ENCODE data around the gene NGRN. TPM values are rescaled to one million over a fixed set of nuclear protein-coding genes. Genes with fewer than 3 reads are reported as not detected.
A peak's percentile ranks its signal among the peaks of the same experiment; 100 is the strongest.

NGRN gene
- total and polyA plus RNA-seq, 2 experiments from 2014 or later: 88.9 to 131 TPM

- H3K4me3 ChIP-seq: no peak overlapping the region
- H3K9me3 Mint-ChIP-seq: no peaks in the 10 kb centered on the region
- H3K36me3 ChIP-seq (ENCODE audit: insufficient read depth): peaks cover 20% of the 10 kb centered on the region
- peaks cover 59% of the 10 kb centered on the region for H3K79me2 ChIP-seq (replicated peaks; ENCODE audit: insufficient read depth)
- H3K36me3 Mint-ChIP-seq (ENCODE audit: low read depth): peaks cover 75% of the 10 kb centered on the region
- peaks cover 19% of the 10 kb centered on the region for H3K4me1 ChIP-seq (ENCODE audit: insufficient read depth)
- H3F3A ChIP-seq (replicated peaks; ENCODE audit: low read depth): peaks cover 18% of the 10 kb centered on the region
- no peaks in the 10 kb centered on the region for H3K27me3 ChIP-seq (ENCODE audit: insufficient read depth)
- DNase-seq (ENCODE audit: low spot score): no peak
- peaks cover 5% of the 10 kb centered on the region for H3K27me3 Mint-ChIP-seq (ENCODE audit: insufficient read depth, low read depth, poor library complexity)
- no peak overlapping the region for H3K27ac Mint-ChIP-seq
- no peak overlapping the region for H3K4me2 ChIP-seq
- peaks cover 41% of the 10 kb centered on the region for H4K20me1 ChIP-seq (replicated peaks; ENCODE audit: insufficient read depth)
- H3K4me1 Mint-ChIP-seq: peaks cover 24% of the 10 kb centered on the region
- 0 out of 2 replicates have a peak overlapping the region, but pooled peaks have one; percentile 6 for H3K27ac ChIP-seq (ENCODE audit: low read depth)
- no peak overlapping the region for H3K4me3 Mint-ChIP-seq
- TF ChIP-seq ETS1 (IDR thresholded peaks at IDR 0.05): no peak
- TF ChIP-seq ZNF462 (CRISPR knock-in tag; IDR thresholded peaks at IDR 0.05): no peak
- no peak for TF ChIP-seq CREB1 (CRISPR knock-in tag; IDR thresholded peaks at IDR 0.05; ENCODE audit: low read depth)
- no peak for TF ChIP-seq EZH2phosphoT487 (IDR thresholded peaks at IDR 0.05; ENCODE audit: unreplicated experiment)
- no peak for TF ChIP-seq CTCF (conservative IDR thresholded peaks at IDR 0.05; ENCODE audit: low read depth in 2 of 2)
- TF ChIP-seq ZNF331 (CRISPR knock-in tag; IDR thresholded peaks at IDR 0.05; ENCODE audit: low read depth): no peak
- TF ChIP-seq ZNF114 (CRISPR knock-in tag; IDR thresholded peaks at IDR 0.05): no peak
- no peak for TF ChIP-seq STAT1 (IDR thresholded peaks at IDR 0.05; ENCODE audit: unreplicated experiment)
- TF ChIP-seq POLR2AphosphoS5 (IDR thresholded peaks at IDR 0.05; ENCODE audit: low read depth): no peak
- TF ChIP-seq NANOG (IDR thresholded peaks at IDR 0.05; ENCODE audit: borderline replicate concordance): no peak
- TF ChIP-seq, protein P1, sequence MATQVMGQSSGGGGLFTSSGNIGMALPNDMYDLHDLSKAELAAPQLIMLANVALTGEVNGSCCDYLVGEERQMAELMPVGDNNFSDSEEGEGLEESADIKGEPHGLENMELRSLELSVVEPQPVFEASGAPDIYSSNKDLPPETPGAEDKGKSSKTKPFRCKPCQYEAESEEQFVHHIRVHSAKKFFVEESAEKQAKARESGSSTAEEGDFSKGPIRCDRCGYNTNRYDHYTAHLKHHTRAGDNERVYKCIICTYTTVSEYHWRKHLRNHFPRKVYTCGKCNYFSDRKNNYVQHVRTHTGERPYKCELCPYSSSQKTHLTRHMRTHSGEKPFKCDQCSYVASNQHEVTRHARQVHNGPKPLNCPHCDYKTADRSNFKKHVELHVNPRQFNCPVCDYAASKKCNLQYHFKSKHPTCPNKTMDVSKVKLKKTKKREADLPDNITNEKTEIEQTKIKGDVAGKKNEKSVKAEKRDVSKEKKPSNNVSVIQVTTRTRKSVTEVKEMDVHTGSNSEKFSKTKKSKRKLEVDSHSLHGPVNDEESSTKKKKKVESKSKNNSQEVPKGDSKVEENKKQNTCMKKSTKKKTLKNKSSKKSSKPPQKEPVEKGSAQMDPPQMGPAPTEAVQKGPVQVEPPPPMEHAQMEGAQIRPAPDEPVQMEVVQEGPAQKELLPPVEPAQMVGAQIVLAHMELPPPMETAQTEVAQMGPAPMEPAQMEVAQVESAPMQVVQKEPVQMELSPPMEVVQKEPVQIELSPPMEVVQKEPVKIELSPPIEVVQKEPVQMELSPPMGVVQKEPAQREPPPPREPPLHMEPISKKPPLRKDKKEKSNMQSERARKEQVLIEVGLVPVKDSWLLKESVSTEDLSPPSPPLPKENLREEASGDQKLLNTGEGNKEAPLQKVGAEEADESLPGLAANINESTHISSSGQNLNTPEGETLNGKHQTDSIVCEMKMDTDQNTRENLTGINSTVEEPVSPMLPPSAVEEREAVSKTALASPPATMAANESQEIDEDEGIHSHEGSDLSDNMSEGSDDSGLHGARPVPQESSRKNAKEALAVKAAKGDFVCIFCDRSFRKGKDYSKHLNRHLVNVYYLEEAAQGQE (IDR thresholded peaks at IDR 0.05; ENCODE audit: unreplicated experiment): no peak
- no peak for TF ChIP-seq EZH2 (IDR thresholded peaks at IDR 0.05; ENCODE audit: low read depth, unreplicated experiment)
- TF ChIP-seq JUNB (IDR thresholded peaks at IDR 0.05; ENCODE audit: unreplicated experiment): no peak
- no peak for ATAC-seq
- no peaks in the 10 kb centered on the region for H3K9me2 ChIP-seq (ENCODE audit: insufficient read depth)
- no peak overlapping the region for H2AFZ ChIP-seq
Observed at GRCh38 chr15:90271459-90272166, 6.1 kb downstream of the NGRN start.
